HG03045 (cell line): Measurements from ENCODE around the gene CDKAL1.
"Not testable (repeated sequence)": the region's sequence is repeated elsewhere in the genome, so short reads cannot be mapped to it uniquely, and the experiment has no call there.

Source experiments
- ATAC-seq: cut with Tn5 transposase; IDR thresholded peaks from one replicate; pipeline ENCODE4 v1.9.1; 2021; ENCODE audit warnings: mild to moderate bottlenecking, moderate library complexity; ENCODE audit not compliant: unreplicated experiment

Gene CDKAL1

DNA sequence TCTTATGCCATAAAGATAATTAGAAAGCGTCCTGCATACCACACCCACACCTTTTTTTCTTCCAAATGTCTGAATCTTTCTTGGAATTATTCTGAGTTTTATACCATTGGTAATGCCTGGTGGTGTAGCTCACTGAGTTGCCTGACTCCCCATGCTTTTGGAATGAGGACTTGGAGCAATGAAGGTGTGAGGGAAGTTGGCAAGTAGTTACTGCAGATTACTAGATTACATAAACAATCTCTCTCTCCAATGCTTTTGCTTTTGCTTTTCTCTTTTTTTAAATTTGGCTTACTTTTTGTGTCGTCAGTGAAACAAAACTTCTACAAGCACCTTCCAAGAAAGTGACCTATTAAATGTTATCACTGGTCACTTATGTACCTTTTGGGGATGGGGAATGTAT, 653.2 kb downstream of the CDKAL1 start:
- ATAC-seq: no peak

DNA sequence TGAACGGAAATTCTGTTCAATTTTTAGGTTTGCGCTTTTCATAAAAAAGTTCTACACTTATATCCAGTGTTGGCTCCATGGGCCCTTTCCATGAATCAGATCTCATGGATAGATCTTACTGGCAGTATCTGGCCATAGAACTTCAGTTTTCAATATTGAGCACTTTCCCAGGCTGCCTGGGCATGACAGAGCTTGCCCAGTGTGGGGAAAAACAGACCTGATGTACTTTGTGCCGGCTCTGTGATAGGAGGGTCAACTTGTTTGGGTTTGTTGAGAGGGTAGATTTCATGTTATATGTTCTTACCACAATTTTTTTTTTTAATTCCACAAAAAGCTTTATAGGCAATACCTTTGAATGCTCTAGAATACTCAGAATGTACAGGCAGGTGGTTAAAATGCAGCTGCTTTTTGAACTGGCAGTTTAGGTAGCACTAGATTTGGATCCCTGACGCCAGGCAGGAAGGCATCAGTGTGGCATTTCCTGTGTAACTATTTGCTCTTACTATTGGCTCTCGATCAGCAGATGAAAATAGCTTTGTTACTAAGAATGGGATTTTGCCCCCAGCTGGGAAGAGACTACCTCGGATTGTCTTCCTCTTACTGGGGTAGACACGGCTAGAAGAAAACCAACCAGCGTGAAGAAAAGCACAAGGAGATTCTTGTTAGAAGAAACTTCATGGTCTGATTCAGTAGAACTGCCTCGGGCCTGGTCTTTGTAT, 654.4 kb downstream of the CDKAL1 start:
- ATAC-seq: no peak

DNA sequence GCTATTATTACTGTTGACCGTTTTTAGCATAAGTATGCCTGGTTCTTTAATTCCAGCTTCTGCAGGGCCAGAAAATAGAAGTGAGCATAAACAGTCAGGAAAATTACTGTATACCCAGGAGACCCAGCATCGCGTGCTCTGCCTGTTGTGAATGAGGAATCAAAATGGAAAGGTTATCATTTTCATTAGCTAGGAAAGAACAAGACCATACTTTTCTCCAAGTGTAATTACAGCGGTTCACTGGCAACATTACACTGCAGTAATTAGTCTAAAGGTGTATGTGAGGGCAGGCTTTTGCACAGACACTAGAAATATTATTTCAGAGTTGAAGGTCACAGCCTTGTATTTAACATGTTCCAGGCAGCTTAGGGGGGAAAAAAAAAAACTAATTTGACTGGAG, 655.5 kb downstream of the CDKAL1 start:
- ATAC-seq: no peak

DNA sequence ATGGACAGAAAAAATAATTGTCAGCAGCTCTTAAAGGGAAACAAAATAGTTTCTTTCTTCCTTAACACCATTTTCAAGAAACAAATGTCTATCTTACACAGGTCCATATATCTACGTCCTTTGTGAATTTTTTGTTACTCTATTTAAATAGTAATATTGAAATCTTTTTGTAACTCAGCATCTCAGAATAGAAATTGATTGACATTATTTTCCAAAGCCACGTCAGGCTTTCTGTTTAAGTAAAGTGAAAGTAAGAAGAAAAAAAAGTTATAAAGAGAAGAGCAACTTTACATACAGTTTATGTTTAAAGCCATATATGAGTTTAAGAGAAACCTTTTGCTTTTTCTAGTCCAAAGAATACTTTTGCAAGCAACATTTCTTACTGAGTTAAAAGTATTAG, 656.4 kb downstream of the CDKAL1 start:
- ATAC-seq: no peak

DNA sequence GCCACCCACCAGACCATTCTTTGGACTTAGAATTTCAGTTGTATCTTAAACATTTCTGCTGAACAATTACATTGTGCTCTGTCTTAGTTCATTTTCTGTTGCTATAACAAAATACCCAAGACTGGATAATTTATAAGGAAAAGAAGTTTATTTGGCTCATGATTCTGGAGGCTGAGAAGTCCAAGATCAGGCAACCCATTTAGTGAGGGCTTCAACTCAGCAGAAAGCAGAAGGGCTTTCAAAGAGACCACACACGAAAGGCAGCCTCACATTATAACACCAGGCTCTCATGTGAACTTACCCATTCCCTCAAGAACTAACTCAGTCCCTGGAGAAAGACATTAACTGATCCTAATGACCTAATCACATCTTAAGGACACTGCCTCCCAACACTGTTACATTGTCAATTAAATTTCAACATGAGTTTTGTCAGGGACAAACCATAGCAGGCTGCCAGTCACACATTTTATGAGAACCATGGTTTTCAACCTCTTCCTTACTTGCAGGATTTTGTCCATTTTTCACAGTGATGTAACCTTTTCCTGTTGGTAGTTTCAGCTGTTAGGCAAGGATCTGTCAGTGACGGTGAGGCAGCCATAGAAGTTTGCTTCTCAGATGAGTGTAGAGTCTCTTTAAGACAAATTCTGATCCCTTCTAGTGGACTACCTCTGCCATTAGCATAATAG, 659.7 kb downstream of the CDKAL1 start:
- ATAC-seq: no peak

DNA sequence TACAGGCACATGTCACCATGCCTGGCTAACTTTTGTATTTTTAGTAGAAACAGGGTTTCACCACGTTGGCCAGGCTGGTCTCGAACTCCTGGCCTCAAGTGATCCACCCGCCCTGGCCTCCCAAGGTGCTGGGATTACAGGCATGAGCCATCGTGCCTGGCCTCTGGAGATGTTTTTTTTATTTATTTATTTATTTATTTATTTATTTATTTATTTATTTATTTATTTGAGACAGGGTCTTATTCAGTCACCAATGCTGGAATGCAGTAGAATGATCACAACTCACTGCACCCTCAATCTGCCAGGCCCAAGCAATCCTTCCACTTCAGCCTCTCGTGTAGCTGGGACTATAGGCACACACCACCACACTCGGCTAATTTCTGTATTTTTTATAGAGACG, 661.0 kb downstream of the CDKAL1 start:
- ATAC-seq: not testable (repeated sequence)

DNA sequence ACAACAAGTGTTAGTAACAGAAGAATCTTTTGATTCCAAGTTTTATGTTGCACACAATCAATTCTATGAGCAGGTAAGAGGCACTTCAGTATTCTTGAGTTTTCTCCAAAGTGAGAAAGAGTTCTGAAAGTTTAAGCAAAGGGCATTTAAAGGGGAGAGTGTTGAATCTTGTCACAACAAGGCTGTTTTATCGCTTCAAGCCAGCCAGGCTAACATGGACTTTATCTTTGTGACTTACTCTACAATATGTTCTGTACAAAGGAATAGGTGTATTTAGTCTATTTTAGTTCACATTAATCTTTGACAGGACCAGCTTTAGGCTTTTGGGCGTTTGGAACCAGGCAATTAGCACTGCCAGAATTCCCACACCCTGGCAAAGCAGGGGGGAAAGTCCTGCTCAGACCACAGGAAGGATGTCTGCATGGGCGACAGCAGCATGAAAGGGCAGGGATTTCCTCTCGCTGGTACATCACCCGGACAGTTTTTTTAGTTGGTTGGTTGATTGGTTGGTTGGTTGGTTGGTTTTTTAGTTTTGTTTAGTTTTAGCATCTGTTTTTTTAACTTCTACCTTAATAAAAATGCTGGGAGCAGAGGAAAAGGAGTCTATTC, 663.9 kb downstream of the CDKAL1 start:
- no peak for ATAC-seq

DNA sequence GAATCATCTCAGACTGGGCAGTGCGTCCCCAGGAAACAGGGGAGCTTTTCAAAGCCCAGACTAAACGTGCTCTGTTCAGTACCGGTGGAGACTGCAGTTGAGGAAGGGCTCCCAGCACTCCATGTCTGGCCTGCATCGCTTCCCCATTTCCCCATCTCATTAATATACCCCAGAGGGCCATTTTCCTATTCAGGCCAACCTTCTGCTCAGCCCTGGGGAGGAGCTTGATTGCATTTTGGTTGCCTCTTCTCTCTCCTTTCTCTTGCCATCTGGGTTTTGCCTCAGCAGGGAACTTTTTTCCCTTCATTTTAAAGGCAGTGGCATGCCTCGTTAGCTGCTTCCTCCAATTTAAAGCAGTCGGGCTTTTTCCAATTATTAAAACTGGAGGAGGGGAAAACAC, 665.0 kb downstream of the CDKAL1 start:
- ATAC-seq: no peak

DNA sequence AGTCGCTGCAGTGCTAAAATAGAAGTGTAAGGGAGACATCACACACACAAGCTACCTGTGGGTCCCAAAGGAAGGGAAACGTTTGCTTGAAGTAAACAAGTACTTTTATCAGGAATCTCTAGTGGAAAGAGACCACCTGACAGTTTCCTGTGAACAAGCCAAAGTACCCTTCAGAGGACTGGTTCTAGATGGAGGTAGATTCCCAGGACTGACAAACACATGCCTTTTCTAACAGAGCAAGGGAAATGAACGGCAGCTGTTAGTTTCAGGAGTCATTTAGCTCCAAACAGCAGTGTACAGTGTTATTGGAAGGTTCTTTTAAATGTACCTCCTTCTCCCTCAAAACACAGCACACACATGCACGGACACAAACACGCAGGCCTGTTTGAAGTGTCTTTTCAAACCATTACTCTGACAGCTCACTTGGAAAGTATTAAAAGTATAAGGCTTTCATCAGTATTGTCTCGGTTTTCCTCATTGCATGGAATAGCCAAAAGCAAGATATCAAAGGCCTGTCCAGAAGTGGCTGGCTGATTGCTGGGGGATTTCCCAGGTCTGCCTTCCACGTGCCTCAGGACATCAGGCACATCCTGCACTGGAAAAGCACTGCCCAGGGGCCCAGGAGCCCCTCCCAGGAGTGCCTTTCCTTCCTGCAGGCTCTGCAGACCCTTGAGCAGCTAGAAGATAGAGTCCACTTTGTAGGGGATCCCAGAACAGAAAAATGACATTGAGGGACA, 666.0 kb downstream of the CDKAL1 start:
- ATAC-seq: no peak

DNA sequence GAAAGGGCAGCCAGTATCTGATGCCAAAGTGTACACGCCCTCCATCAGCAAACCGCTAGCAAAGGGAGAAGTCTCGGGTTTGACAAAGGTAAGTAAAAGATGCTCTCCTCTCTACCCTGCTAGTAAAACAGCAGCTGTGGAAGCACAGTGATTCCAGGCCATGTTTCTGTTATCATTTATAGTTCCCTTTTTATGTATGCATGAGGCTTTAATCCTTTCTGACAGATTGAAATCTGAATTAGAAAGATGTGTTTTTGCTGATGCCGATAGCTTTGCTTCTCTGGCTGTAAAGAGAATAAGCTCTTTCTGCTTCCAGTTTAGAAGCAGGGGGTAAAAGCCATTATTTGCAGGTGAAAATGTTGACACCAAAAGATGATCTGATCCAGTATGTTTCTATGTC, 666.9 kb downstream of the CDKAL1 start:
- no peak for ATAC-seq

DNA sequence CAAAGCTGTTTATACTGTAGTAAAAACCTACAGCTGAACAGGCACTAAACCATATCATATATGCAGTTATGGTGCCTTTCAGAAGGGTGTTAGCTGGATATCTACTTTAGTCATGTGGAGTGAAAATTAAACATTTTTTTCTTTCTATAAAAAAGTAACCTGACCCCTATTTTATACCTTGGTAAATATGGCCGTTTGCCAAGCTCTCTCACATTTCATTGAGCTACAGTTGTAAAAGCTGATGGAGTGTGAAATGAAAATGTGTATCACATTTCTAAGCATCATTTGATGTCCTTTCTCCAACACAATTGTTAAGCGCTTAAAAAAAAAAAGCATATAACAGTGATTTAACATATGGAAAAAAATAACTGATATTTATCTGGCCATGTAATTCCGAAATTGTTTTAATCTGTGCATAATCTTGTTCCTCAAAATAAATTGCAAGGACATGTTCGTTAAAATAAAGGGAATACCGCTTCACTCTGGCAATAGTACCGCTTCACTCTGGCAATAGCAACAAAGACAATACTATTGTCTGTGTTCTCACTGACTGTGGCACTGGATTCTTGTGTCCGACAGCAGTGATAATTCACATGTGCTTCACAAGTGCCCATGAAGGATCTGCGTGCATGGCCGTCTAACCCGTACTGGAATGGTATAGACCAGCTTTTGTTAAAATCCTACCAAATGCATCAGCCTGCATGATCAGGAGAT, 667.5 kb downstream of the CDKAL1 start:
- ATAC-seq: no peak

DNA sequence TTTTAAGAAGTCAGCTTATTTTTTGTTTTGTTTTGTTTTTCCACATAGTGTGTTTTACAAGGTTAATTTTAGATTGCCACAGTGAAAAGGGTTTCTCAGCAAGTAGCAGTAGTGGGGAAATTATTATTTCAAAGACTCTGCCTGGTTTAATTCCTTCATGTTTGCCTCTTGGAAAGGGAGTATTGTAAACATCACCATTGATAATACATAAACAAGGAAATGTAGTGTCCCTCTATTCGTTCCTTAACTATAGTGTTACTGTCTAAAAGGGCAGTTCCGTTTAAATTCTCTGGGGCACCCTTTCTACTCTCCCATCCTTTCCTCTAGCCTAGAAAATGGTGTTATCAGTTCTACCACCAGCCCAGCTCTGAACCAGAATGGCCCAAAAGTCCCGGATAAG, 668.3 kb downstream of the CDKAL1 start:
- ATAC-seq: no peak

DNA sequence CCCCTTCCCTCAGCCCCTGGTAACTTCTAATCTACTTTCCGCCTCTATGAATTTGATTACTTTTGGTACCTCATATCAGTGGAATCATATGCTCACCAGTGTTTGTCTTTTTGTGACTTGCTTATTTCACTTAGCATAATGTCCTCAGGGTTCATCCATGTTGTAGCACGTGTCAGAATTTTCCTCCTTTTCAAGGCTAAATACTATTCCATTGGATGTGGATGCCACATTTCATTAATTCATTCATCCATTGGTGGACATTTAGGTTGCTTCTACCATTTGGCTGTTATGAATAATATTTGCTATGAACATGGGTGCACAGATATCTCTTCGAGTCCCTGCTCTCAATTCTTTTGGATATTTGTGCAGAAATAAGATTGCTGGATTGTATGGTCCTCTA, 670.7 kb downstream of the CDKAL1 start:
- ATAC-seq: no peak

DNA sequence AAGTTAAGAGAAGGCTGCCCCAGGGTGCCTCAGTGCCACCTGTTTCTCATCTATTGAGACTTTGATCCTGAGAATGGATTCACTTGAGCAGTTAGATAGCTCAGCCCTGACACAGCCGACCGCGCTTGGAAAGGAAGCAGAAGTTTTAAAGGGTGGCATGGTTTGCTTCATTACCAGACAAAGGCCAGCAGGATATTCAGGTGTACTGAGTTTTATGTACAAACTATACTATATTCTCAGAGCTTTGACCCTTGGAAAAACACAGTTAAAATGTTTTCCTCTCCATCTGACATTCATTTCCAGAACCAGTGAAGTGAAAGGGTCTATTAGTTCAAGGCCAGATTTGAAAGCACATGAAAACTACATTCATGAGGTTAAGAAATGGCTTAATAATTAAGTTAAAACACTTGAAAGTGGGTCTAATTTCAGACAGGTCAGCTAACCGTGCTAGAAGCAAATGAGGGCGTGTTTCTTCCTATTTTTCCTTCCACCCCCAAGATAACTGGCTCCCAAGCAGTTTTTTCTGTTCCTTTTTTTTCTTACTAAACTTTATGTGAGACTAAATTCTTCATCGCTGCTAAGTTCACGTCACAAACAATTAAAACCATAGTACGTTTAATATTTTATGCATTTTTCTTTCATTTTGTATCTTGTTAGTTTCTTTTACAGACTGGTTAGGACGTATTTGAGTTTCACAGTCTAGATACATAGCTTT, 674.0 kb downstream of the CDKAL1 start:
- ATAC-seq: no peak

DNA sequence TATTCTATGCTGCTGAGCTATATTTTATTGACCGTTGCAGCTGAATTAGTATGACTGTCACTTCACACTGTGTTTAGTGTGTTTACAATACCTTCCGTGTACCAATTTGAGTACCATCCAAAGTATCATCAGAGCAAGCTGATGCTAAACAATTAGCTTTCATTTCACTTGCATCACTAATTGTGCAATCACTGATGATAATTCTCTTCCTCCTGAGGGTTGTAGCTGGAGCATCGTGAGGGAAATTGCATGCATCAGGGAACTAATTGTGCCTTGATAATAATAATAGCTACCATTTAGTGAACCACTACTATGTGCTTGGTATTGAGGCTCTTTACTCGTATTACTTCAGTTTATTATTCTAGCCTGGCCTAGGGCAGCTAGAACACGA, 674.5 kb downstream of the CDKAL1 start:
- ATAC-seq: no peak

DNA sequence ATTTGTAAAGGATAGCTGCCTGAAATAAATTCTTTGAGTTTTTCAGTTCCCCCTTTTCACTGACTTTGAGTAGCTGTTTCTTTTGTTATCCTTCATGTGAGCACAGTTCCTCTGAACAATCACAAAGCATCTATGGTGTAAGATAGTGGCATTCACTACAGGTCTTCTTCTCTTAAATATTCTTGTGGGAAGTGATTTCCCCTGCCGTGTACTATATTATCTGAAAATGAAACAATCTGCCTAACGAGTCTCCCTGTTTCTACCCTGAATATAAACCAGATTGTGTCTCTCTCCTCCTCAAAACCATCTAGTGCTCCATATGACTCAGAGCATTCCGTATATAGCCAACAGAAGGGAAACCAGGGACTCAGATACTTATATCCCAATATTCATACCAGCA, 679.2 kb downstream of the CDKAL1 start:
- peak; percentile 41 for ATAC-seq

DNA sequence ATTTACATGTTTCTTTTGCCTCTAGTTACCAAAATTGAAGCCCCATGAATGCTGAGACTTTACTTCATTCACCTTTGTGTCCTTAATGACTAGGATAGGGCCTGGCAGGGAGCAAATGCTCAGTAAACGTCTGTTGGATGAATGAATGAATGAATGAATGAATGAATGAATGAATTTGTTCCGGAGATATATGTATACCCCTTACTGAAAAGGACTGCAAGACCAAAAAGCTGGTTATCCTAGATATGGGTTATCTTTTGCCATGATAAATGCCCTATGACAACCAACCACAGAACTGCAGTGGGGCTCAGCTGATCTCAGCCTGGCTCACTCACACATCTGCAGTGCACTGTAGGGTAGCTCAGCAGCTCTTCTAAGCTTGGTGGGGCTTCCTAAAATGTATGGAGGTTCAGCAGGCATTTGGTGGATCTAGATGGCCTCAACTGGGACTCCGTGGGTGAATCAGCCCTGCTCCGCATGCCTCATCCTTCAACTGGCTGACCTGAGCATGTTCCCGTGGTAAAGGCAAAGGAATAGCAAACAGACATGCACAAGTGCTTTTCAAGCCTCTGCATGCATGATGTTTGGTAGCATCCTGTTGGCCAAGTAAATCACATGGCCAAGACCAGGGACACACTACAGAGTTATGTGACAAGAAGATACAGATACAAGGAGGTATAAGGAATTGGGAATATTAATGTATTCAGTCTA, 680.6 kb downstream of the CDKAL1 start:
- no peak for ATAC-seq

DNA sequence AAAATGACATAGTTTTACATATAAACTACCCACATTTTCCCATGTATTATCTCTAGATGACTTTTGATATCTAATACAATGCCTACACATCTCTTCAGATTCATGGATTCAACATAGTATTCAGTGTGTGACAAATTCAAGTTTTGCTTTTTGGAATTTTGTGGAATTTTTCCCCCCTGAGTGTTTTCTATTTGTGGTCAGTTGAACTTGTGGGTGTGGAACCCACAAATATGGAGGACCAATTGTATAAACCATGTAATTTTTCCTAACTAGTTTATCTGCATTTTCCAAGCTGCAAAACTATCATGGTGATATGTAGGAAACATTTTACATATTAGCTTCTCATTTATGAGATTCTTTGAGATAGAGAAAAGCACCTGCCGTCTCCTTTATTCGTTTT, 685.0 kb downstream of the CDKAL1 start:
- no peak for ATAC-seq

DNA sequence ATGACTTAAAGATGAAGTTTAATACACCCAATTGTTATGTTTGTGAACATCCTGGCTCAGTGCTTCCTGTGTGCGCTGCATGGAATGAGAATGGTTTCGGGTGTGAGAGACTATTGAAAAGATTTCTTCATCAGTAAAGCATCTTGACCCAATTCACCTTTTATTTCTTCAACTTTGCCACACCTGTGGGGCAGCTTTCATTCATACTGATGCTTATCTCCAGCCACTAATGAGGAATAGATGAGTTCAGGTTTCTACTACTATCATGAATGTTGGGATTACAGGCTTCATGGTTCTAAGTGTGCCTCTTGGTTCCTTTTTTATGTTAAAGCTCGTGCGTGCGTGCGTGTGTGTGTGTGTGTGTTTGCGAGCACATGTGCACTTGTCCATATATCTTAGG, 685.6 kb downstream of the CDKAL1 start:
- ATAC-seq: no peak
